HG02852 (cell line): Measurements from ENCODE around the gene UBE2F.
"Not testable (repeated sequence)": the region's sequence is repeated elsewhere in the genome, so short reads cannot be mapped to it uniquely, and the experiment has no call there.

Experiments
- ATAC-seq: cut with Tn5 transposase; IDR thresholded peaks from one replicate; pipeline ENCODE4 v1.9.1; 2021; ENCODE audit warnings: mild to moderate bottlenecking, moderate library complexity; ENCODE audit not compliant: unreplicated experiment

Gene UBE2F

DNA sequence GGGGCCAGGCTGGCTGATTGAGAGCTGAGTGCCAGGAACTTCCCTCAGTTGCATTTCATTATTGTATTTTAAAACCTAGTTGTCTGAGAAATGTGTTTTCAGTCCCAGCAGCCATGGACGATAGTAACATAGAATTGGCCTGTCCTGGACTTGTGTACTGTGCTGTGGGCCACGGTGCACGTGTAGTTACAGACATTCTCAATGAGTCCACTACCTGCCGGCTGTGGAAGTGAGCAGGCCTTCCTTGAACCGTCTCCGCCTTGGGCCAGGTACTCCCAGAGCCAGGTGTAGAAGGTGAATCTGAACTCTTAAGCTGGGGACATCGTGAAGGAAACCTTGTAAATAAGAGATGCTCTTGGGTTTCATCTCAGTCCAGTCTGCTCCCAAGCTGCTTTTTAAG lies 47.0 kb downstream of the UBE2F start:
- no peak for ATAC-seq

DNA sequence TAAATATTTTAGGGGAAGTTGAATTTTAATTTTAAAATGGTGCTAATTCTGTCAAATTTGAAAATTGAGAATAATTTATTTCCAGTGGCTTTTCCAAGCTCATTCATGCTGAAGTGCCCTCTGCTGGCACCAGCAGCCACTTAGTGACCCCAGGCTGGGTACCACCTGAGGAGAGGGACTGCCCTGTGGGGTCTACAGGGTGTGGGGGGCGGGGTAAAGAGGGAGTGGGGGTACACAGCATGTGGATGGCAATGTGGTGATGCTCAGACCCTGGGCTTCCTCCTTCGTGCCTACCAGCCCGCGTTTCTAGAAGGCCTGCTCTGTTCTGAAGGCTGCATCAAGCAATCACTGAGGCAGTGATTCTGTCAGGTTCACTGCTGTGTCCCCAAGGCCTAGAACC lies 48.9 kb downstream of the UBE2F start:
- no peak for ATAC-seq

DNA sequence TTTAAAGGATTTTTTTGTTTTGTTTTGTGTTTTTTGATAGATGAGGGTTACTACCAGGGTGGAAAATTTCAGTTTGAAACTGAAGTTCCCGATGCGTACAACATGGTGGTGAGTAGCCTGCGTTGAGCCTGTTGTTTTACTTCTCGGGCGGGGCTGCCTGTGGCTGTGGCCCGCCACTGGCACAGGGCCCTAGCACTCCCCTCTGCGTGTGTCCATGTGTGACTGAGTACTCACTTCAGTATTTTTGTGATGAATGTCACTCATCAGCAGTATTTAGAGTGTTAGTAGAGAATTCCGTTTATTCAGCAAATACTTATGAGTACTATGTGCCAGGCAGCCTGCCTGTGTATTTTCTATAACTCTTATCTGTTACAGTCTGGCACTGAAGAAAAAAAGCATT lies 49.7 kb downstream of the UBE2F start:
- ATAC-seq = no peak

DNA sequence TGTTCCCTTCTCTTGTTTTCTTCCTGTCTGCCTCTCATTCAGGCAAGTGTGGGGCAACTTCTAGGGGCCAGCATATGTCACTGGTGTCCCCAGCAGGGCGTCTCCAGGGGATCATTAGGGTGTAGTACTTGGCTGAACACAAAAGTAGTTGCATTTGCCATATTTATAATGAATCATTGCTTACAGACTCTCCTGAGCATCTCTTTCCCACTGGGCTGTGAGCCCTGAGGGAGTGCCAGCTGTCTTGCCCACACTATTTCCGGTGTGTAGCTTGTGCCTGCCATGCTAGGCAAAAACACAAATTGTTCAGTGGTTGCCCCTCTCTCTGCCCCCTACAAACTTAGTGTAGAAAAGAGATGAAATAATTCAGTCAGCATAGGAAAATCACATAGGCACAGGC lies 53.1 kb downstream of the UBE2F start:
- no peak for ATAC-seq

DNA sequence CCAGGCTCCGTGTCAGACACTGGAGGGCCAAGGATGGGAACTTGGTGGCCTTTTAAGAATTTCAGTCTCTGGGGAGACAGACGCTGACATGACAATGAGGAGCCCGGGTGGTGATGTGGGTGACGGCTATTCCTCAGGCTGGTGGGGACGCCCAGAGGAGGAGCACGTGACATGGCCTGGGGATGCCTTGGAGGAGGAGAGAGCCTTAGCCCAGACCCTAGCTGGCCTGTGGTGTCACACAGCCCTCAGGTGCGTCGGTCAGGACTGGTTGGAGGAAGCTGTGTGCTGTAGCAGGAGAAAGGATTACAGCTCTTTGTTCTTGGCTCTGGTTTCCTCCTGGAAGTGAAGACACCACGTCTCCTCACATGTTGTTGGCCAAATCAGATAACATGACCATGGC lies 54.0 kb downstream of the UBE2F start:
- no peak for ATAC-seq

DNA sequence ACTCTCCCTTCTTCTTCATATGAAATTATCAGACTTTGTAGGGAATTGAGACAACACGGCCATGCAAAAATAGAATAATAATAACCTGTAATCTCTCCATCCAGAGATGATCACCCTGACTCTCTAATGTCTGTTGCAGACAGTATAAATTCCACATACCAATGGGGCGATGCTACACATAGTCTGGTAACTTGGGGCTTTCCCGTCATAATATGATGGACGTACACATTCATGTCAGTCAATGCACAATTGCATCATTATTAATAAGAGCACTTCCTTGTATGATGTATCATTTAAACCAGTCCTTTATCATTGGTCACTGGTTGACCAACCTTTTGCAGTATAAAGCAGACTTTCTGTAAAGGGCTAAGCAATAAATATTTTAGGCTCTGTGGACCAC lies 54.5 kb downstream of the UBE2F start:
- no peak for ATAC-seq

DNA sequence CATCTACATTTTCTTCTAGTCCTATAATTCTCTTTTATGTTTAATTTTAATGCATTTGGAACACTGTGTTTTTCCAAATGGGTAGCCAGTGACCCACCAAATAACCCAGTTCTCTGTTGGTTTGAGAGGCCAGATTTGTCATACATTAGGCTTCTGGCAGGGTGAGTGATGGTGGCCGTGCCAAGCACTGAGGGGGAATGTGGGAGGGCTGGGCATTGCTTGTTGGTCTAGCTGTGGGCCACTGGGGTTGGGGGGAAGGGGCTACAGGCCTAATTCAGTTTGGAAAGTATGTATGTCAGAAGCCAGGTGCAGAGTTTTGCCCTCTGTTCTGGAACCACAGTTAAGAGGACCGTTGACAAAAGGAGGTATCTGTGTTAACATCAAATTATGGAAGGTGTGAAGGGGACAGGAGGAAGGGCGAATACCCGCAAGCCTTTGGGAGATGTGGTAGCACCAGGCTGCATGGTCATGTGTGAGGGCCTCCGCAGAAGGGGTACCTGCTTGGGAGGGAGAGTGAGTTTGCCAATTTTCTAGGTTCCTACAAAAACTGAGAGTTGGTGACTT lies 55.9 kb downstream of the UBE2F start:
- ATAC-seq = no peak

DNA sequence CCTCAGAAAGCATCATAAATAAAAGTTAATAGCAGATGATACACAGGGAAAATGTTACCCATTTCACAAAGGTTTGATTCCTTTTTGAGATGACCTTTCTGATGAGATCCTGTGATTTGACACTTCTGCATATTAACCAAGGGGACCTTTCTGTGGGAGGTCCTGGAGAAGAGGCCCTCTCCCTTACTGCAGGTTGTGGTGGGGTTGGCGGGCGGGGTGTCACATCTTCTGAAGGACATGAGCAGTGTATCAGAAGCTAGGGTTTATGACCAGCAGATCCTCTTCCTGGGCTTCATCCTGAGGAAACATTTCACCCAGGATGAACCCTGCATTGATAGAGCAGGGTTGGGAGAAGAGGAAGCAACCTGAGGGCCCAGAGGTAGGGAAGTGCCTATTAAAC lies 56.8 kb downstream of the UBE2F start:
- ATAC-seq = no peak

DNA sequence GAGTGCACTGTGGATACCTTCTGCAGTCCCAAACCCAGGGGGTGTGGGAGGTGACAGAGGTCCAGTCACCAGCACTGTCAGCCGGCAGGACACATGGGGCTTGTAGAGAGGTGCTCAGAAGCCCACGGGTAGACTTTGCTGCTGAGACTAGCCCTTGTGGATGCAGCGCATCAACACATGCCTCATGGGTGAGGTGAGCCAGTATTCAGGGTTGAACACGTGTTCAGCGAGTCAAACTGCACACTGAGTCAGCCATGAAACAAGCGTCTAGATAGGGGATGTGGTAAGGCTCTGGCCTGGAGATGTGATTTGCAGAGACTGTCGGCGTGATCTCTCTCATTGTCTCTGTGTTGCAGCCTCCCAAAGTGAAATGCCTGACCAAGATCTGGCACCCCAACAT lies 58.2 kb downstream of the UBE2F start:
- no peak for ATAC-seq

DNA sequence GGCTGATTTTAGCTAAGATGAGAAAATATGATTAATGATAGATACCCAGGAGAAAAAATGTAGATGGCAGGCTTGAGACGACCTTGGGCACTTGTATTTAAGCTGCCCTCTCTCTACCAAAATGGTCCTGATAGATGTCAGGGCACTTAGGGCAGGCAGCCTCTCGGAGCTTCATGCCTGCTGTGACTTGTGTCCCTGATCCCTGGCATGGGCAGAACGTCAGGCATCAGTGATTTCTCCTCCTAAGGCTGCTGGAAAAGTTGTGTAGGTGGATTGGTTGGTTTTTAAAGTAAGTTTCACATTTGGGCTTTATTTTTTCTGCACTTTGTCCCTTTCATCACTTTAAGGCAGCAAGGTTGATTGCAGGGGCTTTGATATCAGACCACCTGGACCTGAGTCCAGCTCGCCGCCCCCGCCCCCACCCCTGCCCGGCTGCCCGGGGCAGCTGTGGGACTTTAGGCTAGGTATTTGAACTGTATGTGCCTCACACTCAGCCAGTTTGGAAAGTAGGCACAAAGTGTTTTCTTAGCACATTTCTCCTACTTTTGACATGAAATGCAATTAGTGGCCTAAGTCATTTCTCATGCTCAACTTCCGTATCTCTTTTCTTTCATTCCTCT lies 59.0 kb downstream of the UBE2F start:
- no peak for ATAC-seq

DNA sequence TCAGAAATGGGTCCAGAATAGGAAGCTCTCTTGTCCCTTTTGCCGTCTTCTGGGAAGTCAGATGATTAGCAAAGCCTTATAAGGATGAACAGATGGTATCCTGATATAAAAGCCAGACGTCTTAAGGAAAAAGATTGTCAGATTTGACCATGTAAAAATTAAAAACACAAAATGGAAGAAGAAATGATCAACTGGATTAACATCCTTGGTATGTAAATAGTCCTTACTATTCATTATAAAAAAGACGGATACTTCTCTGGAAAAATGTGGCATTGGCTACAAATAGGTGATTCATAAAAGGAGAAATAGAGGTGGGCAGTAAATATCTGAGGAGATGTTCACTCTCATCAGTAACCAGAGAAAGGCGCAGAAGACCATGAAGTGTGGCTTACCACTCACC lies 60.2 kb downstream of the UBE2F start:
- ATAC-seq = no peak

DNA sequence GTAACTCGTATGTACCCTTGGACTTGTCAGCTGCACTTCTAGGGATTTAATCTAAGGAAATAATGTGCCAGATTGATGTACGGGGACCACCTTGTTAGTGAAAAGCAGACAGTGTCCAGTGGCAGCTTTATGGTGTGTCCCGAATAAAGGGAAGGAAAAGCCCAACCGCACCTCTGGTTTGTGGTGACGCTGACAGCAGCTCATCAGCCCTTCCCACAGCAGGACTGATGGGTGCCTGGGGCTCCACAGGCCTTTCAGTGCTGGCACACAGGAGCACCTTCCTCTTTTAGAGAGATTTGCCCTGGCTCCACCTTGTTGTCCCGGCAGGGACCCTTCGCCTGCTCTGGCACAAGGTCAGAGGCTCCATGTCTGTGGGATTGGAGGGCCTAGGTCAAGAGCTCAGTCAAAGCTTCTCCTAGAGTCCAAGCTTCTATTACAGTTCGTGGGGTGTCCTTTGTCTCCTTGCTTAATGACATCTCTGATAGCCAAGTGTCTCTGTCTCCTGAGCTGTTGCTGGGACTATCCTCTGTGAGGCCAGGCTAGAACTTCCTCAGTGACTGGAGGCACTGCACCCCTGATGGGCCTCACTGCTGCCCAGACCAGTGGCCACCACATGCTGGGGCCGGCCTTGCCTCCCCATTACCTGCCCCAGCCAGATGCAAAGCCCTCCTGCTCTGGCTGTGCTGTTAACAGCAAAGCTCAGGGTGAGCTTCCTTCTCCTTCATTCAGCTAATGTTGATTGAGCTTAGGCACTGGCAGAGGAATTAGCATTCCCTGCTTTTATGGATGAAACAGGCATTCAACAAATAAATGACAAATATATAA lies 61.0 kb downstream of the UBE2F start:
- no peak for ATAC-seq

DNA sequence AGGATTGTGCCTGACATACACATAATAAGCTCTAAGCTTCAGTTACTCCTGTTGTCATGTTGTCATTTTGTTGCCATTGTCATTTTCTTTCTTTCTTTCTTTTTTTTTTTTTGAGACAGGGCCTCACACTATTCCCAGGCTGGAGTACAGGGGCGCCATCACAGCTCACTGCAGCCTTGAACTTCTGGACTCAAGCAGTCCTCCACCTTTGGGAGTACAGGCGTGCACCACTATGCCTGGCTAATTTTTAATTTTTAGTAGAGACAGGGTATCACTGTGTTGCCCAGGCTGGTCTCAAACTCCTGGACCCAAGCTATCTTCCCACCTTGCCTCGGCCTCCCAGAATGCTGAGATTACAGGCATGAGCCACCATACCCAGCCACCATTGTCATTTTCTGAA lies 63.0 kb downstream of the UBE2F start:
- ATAC-seq = no peak

DNA sequence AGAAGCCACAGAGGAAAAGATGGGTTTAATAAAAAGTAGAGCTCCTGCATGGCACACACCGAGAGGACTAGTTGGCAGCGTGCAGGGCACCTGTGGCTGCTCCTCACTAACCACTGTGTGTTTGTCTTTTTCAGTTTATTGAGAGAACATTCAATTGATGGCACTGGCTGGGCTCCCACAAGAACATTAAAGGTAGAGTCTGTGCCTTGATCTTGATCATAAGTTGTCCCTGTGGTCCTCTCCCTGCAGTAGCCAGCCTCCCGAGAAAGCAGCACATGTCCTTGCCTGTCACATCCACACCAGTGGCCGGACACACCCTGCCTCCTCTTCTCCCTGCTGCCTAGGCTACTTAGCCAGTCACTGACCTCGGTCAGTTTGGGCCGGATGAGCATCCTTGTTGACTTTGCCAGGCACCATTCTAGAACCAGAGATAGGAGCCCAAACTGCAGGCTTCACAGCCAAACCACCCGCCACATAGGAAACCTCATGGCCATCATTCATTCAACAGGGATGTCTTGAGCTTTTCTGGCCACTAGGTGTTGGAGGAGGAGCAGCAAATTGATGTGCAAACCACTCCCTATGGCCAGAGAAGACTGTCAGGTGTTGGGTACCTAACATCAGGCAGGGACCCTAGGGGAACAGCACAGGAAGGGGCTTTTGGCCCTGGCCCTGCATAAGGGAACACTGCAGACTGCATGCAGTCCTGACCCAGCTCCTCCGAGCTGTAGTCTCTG lies 63.8 kb downstream of the UBE2F start:
- ATAC-seq = no peak

DNA sequence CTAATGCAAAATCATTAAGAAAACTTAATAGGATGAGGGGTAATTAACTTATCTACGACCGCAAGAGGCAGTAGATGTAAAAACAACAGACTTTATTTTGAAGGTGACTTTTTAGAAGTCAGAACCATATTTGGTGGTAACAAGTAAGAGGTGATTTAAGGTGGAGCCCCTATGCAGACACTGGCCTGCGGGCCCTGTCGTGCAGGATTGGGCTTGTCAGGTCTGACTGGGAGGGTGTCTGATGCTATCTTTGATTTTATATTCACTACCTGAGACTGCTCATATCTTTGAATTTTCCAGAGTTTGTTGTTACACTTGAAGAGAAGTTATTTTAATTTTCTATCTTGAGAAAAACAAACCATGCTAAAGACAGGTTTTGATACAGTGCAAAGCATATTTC lies 64.9 kb downstream of the UBE2F start:
- ATAC-seq = no peak

DNA sequence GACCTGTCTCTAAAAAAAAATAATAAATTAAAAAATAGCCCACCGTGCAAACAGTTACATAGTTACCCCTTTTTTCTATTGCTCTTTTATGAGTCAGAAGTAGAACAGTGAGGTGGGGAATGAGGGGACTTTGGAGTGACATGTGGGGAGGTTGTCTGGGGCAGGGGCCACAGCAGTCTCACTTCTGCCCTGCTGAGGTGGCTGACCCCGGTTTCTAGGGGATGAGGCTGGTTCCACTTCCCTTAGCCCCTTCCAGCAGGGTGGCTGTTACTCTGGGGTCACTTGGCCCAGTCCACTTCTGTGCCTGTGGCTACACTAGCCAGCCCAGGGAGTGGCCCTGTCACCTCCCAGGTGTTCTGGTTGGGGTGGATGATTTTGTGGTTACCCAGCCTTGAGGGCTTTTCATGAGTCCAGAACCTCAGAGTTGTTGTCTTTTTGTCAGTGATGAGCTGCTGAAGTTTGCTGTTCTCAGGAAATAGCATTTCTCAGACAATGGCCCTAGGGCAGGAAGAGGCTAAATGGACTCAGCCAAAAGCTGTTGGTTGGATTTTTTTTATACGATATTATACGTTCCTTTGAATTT lies 66.0 kb downstream of the UBE2F start:
- no peak for ATAC-seq

DNA sequence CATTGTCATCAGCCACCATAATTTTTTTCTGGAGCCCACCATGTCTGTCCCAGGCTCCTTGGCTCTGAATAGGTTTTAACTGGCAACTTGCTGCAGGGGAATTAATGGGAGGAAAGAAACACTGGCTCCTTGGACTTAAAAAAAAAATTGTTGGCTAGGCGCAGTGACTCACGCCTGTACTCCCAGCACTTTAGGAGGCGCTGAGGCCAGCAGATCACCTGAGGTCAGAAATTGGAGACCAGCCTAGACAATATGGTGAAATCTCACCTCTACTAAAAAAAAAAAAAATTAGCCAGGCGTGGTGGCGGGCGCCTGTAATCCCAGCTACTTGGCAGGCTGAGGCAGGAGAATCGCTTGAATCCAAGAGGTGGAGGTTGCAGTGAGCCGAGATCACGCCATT lies 67.2 kb downstream of the UBE2F start:
- ATAC-seq = not testable (repeated sequence)

DNA sequence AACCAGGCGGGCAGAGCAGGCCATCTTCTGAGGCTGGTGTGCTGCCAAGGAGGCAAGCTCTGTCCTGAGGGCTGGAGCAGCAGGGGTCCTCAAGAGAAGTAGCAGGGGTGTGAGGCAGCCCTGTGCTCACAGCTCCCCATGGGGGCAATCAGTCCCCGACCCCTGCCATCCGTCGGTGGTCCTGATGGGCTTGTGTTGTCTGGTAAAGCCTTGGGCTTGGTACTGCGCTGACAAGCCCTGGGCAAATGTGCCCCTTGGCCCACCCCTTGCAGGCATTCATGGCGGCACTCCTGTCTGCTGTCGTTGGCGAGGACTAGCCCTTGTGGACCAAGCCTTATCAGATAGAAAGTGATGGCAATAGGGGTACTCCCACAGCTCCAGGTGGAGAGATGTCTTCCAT lies 71.4 kb downstream of the UBE2F start:
- ATAC-seq = no peak

DNA sequence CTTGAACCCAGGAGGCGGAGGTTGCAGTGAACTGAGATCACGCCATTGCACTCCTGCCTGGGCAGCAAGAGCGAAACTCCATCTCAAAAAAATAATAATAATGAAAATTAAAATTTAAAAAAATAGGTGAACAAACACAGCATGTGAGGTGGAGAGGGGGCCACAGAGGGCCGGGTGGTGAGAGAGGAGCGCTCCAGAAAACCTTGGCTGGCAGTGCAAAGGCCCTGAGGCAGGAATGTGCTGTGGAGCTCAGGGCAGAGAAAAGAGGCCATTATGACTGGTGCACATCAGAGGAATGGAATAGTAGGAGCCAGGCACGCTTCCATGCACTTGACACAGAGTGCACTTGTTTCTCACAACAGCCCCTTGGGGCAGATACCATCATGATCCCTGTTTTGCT lies 72.3 kb downstream of the UBE2F start:
- no peak for ATAC-seq

DNA sequence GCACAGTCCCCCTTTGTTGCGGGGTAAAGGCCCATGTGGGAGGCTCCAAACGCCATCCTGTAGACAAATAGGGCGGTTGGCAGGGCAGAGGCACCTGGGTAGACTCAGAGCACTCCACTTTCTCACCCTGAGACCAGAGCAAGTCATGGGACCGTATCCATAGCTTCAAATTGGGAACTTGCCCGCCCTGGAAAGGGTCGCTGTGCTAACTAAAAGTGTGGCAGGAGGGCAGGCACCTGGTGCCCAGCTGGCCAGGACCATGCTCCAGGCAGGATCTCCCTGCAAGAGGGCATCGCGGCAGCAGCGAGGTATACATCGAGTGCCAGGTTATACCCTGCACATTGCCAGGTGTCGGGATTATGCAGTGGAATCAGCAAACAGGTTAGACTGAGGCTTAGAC lies 73.2 kb downstream of the UBE2F start:
- ATAC-seq = no peak

DNA sequence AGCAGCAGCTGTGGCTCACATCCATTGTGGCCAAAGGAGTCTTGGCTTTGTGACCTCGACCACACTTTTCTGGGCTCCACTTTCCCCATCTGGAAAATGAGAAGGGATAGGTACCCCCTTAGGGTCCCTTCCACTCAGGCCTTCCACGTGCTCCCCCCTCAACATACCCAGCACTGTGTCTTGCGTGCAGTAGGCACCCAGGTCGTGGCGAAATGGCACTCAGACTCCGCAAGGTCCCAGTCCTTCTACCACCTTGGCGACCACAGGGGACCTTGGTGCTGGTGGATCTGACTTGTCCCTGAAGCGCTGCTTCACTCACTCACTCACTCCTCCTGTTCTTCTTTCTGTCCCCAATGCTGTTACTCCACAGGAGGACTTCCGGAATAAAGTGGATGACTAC lies 74.1 kb downstream of the UBE2F start:
- ATAC-seq = no peak
